ENCODE results near the gene ZBTB22.

- TF ChIP-seq, protein P1, sequence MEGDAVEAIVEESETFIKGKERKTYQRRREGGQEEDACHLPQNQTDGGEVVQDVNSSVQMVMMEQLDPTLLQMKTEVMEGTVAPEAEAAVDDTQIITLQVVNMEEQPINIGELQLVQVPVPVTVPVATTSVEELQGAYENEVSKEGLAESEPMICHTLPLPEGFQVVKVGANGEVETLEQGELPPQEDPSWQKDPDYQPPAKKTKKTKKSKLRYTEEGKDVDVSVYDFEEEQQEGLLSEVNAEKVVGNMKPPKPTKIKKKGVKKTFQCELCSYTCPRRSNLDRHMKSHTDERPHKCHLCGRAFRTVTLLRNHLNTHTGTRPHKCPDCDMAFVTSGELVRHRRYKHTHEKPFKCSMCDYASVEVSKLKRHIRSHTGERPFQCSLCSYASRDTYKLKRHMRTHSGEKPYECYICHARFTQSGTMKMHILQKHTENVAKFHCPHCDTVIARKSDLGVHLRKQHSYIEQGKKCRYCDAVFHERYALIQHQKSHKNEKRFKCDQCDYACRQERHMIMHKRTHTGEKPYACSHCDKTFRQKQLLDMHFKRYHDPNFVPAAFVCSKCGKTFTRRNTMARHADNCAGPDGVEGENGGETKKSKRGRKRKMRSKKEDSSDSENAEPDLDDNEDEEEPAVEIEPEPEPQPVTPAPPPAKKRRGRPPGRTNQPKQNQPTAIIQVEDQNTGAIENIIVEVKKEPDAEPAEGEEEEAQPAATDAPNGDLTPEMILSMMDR (IDR thresholded peaks at IDR 0.05), result no peak
- no peak for TF ChIP-seq POLR2A (IDR thresholded peaks at IDR 0.05)
Observed at GRCh38 chr6:33286946-33287914, 30.3 kb downstream of the ZBTB22 start.
